H9 (cell line): Measurements from ENCODE around the gene RDH5. TPM values are rescaled to one million over a fixed set of nuclear protein-coding genes. Genes with fewer than 3 reads are reported as not detected.

ENCODE experiments used
- DNase-seq: peaks from one replicate; pipeline ENCODE4 v3.0.0-alpha.2; 2017
- H2AFZ ChIP-seq: one replicate; pipeline ENCODE4 v1.6.1; 2013; ENCODE audit warnings: mild to moderate bottlenecking, low read length, control low read depth, moderate library complexity
- H2AK5ac ChIP-seq: 2 replicates; pipeline ENCODE4 v1.6.1; 2013; ENCODE audit warnings: low read length, control low read depth, mixed read lengths; ENCODE audit not compliant: insufficient read length
- H2BK120ac ChIP-seq: one replicate; pipeline ENCODE4 v1.6.1; 2013; ENCODE audit warnings: low read depth, mild to moderate bottlenecking, low read length, control low read depth, inconsistent platforms; ENCODE audit not compliant: poor library complexity, severe bottlenecking
- H2BK12ac ChIP-seq: 2 replicates; pipeline ENCODE4 v1.6.1; 2013; ENCODE audit warnings: low read length, control low read depth, mixed read lengths, low read depth; ENCODE audit not compliant: insufficient read length
- H2BK15ac ChIP-seq: 2 replicates; pipeline ENCODE4 v1.6.1; 2013; ENCODE audit warnings: low read depth, low read length, control low read depth
- H2BK20ac ChIP-seq: one replicate; pipeline ENCODE4 v1.6.1; 2013; ENCODE audit warnings: low read depth, mild to moderate bottlenecking, low read length, control low read depth, inconsistent platforms; ENCODE audit not compliant: poor library complexity, severe bottlenecking
- H2BK5ac ChIP-seq: 2 replicates; pipeline ENCODE4 v1.6.1; 2013; ENCODE audit warnings: low read length, control low read depth, mixed read lengths; ENCODE audit not compliant: insufficient read length
- H3K14ac ChIP-seq: 2 replicates; pipeline ENCODE4 v1.6.1; 2013; ENCODE audit warnings: low read length, control low read depth; ENCODE audit not compliant: insufficient read depth
- H3K18ac ChIP-seq: 2 replicates; pipeline ENCODE4 v1.6.1; 2013; ENCODE audit warnings: low read depth, mild to moderate bottlenecking, mixed read lengths, low read length, control low read depth; ENCODE audit not compliant: insufficient read length
- H3K23ac ChIP-seq: 2 replicates; pipeline ENCODE4 v1.6.1; 2013; ENCODE audit warnings: low read length, control low read depth, mixed read lengths, low read depth; ENCODE audit not compliant: insufficient read length
- H3K23me2 ChIP-seq: 2 replicates; pipeline ENCODE4 v1.6.1; 2013; ENCODE audit warnings: low read depth, mild to moderate bottlenecking, mixed read lengths, low read length, control low read depth; ENCODE audit not compliant: insufficient read length, poor library complexity, severe bottlenecking
- H3K27ac ChIP-seq: 2 replicates; pipeline ENCODE4 v1.5.1; 2013; ENCODE audit warnings: low read length, control low read depth, mixed read lengths, low read depth; ENCODE audit not compliant: insufficient read length
- H3K27me3 ChIP-seq: 2 replicates; pipeline ENCODE4 v1.6.1; 2013; ENCODE audit warnings: low read length, control low read depth, inconsistent platforms; ENCODE audit not compliant: insufficient read depth
- H3K4ac ChIP-seq: 2 replicates; pipeline ENCODE4 v1.6.1; 2013; ENCODE audit warnings: low read depth, mild to moderate bottlenecking, control low read depth, inconsistent platforms, low read length, moderate library complexity
- H3K4me1 ChIP-seq: 2 replicates; pipeline ENCODE4 v1.6.1; 2013; ENCODE audit warnings: low read length, control low read depth, inconsistent platforms; ENCODE audit not compliant: insufficient read depth
- H3K4me2 ChIP-seq: 2 replicates; pipeline ENCODE4 v1.6.1; 2013; ENCODE audit warnings: low read length, control low read depth, mixed read lengths; ENCODE audit not compliant: insufficient read length, insufficient read depth
- H3K56ac ChIP-seq: 2 replicates; pipeline ENCODE4 v1.6.1; 2013; ENCODE audit warnings: low read depth, mild to moderate bottlenecking, mixed read lengths, low read length, control low read depth; ENCODE audit not compliant: insufficient read length
- H3K79me1 ChIP-seq: 2 replicates; pipeline ENCODE4 v1.6.1; 2013; ENCODE audit warnings: low read depth, mild to moderate bottlenecking, moderate library complexity, low read length, control low read depth, inconsistent platforms; ENCODE audit not compliant: insufficient read depth, poor library complexity, severe bottlenecking
- H3K79me2 ChIP-seq: 2 replicates; pipeline ENCODE4 v1.6.1; 2013; ENCODE audit warnings: low read length, control low read depth, inconsistent platforms; ENCODE audit not compliant: insufficient read depth
- H3K9ac ChIP-seq: 2 replicates; pipeline ENCODE4 v1.6.1; 2013; ENCODE audit warnings: low read length, control low read depth, mixed read lengths; ENCODE audit not compliant: insufficient read length; ENCODE audit errors: extremely low read depth
- H3K9me3 ChIP-seq: one replicate; pipeline ENCODE4 v1.6.1; 2013; ENCODE audit warnings: low read depth, low read length, inconsistent platforms; ENCODE audit not compliant: control insufficient read depth
- H3T11ph ChIP-seq: one replicate; pipeline ENCODE4 v1.6.1; 2013; ENCODE audit warnings: mild to moderate bottlenecking, low read length, control low read depth, inconsistent platforms
- H4K20me1 ChIP-seq: one replicate; pipeline ENCODE4 v1.6.1; 2013; ENCODE audit not compliant: control insufficient read depth, insufficient read length, insufficient read depth
- H4K5ac ChIP-seq: 2 replicates; pipeline ENCODE4 v1.6.1; 2013; ENCODE audit warnings: low read depth, mild to moderate bottlenecking, mixed read lengths, low read length, control low read depth; ENCODE audit not compliant: insufficient read length
- H4K8ac ChIP-seq: replicated peaks from 2 replicates; pipeline ENCODE4 v1.6.1; 2013; ENCODE audit warnings: low read length, control low read depth, mixed read lengths, low read depth; ENCODE audit not compliant: insufficient read length
- H4K91ac ChIP-seq: 2 replicates; pipeline ENCODE4 v1.6.1; 2013; ENCODE audit warnings: low read depth, mild to moderate bottlenecking, moderate library complexity, mixed read lengths, low read length, control low read depth; ENCODE audit not compliant: insufficient read length
- H3K27ac Mint-ChIP-seq, 3 experiments: 2 replicates in 2 of 3; 3 replicates in 1 of 3; pipeline ENCODE4 v1.8.0; 2020 to 2021; ENCODE audit warnings: mixed read lengths in 3 of 3, mild to moderate bottlenecking in 1 of 3, moderate library complexity in 1 of 3
- H3K27me3 Mint-ChIP-seq: 2 replicates; pipeline ENCODE4 v1.8.0; 2021; ENCODE audit warnings: low read depth, mild to moderate bottlenecking, moderate library complexity, mixed read lengths
- H3K36me3 Mint-ChIP-seq, 3 experiments: 2 replicates in 2 of 3; 3 replicates in 1 of 3; pipeline ENCODE4 v1.8.0; 2020 to 2021; ENCODE audit warnings: low read depth in 3 of 3, mixed read lengths in 3 of 3; ENCODE audit not compliant: insufficient read depth in 1 of 3
- H3K4me1 Mint-ChIP-seq, 2 experiments: 2 replicates each; pipeline ENCODE4 v1.8.0; 2020; ENCODE audit warnings: mixed read lengths in 2 of 2
- H3K4me3 Mint-ChIP-seq, 2 experiments: 2 replicates in 1 of 2; 3 replicates in 1 of 2; pipeline ENCODE4 v1.8.0; 2020 to 2021; ENCODE audit warnings: mild to moderate bottlenecking in 2 of 2, mixed read lengths in 2 of 2, moderate library complexity in 1 of 2
- H3K9me3 Mint-ChIP-seq, 2 experiments: 2 replicates in 1 of 2; 3 replicates in 1 of 2; pipeline ENCODE4 v1.8.0; 2020; ENCODE audit warnings: mild to moderate bottlenecking in 2 of 2, mixed read lengths in 2 of 2, moderate library complexity in 1 of 2
- CTCF ChIP-seq: fragments of 200-600 bp; sonication (generic); conservative IDR thresholded peaks from 3 replicates; pipeline ENCODE4 v1.8.0; 2021; ENCODE audit warnings: antibody characterized with exemption, mild to moderate bottlenecking
- WGBS: extraction: QIAGEN DNeasy Blood & Tissue Kit; methylation state at CpG from one replicate; pipeline ENCODE4 v1.1.7; 2013; ENCODE audit warnings: missing lambda C conversion rate, low lambda C conversion rate, mixed read lengths; ENCODE audit not compliant: insufficient read length; ENCODE audit errors: extremely low coverage; 5-methylcytosine and 5-hydroxymethylcytosine counted together
- total RNA-seq: library from RNA; stranded (reverse); gene quantifications from 2 replicates; pipeline ENCODE4 v1.2.1, GENCODE V29; 2021

Gene RDH5
- total RNA-seq, 1 experiment from 2014 or later, result 6.6 TPM

- Histone ChIP-seq H3K4ac (no peak overlapping the region), H3K27ac (no peak overlapping the region), H3K4me1 (no peaks in the 10 kb centered on the region), H2AK5ac (no peak overlapping the region), H3K4me2 (no peak overlapping the region), H2BK120ac (no peak overlapping the region), H3K14ac (no peak overlapping the region), H3K9me3 (no peaks in the 10 kb centered on the region), H3K23me2 (no peaks in the 10 kb centered on the region), H3K79me2 (no peaks in the 10 kb centered on the region), H4K5ac (no peak overlapping the region), H2BK15ac (no peak overlapping the region), H4K8ac (no peak overlapping the region), H3K18ac (no peak overlapping the region), H2BK5ac (no peak overlapping the region), H3K9ac (no peak overlapping the region), H2AFZ (no peak overlapping the region), H3K23ac (no peak overlapping the region), H2BK12ac (no peak overlapping the region), H4K20me1 (no peaks in the 10 kb centered on the region), H3K79me1 (no peaks in the 10 kb centered on the region), H3T11ph (no peak overlapping the region), H3K56ac (no peak overlapping the region), H4K91ac (no peak overlapping the region), H2BK20ac (no peak overlapping the region), H3K27me3 (no peaks in the 10 kb centered on the region)
- peaks cover 14 to 35% (median 27%) of the 10 kb centered on the region in 3 experiments; a peak in 6 of 7 replicates for H3K36me3 Mint-ChIP-seq
- H3K4me3 Mint-ChIP-seq, result no peak overlapping the region
- peaks cover 20 to 21% of the 10 kb centered on the region in 2 experiments for H3K4me1 Mint-ChIP-seq
- TF ChIP-seq CTCF, result no peak
- peaks cover 1% of the 10 kb centered on the region; the same call in 1 of the 2 replicates for H3K27me3 Mint-ChIP-seq
- H3K9me3 Mint-ChIP-seq, result no peaks in the 10 kb centered on the region
- DNase-seq, result no peak
- peak overlapping the region in 2 of 3 experiments; percentile 27 to 57; a peak in 4 of 7 replicates for H3K27ac Mint-ChIP-seq
- WGBS, result no CpG with 5 or more reads among the region's 7 CpGs
Observed at GRCh38 chr12:55683676-55684075, 36.5 kb upstream of the RDH5 start.
